GM21786 (cell line): ENCODE results near the gene PRKCG.
"Not testable (repeated sequence)": the region's sequence is repeated elsewhere in the genome, so short reads cannot be mapped to it uniquely, and the experiment has no call there.

Experiments used
- ATAC-seq: cut with Tn5 transposase; IDR thresholded peaks from one replicate; pipeline ENCODE4 v1.9.1; 2021; ENCODE audit not compliant: unreplicated experiment

PRKCG gene

GRCh38 chr19:53942001-53942786 lies 60.2 kb downstream of the PRKCG start:
- no peak for ATAC-seq

DNA sequence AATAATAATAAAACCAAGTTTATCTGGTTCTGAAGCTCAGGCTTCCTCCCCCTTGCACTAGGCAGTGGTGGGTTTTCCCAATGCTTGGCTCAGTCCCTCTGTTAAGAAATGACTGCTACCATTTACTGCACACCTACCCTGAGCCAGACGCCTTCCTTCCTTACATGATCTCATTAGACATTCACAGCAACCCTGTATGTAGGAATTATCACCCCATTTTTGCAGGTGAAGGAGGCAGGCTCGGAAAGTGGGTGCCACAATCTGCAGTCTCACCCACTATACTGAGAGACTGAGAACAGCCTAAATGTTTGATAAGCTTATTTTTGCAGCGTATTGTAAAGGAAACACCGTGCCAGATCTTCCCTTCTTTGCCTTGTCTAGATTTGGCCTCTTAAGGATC lies 62.4 kb downstream of the PRKCG start:
- no peak for ATAC-seq

GRCh38 chr19:53944933-53945332 lies 62.9 kb downstream of the PRKCG start:
- ATAC-seq = no peak

GRCh38 chr19:53945441-53945840 lies 63.4 kb downstream of the PRKCG start:
- ATAC-seq = no peak

- ATAC-seq = no peak
Measured at GRCh38 chr19:53945998-53946397, 64.0 kb downstream of the PRKCG start.

GRCh38 chr19:53947624-53948023 lies 65.6 kb downstream of the PRKCG start:
- no peak for ATAC-seq

- not testable (repeated sequence) for ATAC-seq
Measured at GRCh38 chr19:53948611-53949010, 66.6 kb downstream of the PRKCG start.

DNA sequence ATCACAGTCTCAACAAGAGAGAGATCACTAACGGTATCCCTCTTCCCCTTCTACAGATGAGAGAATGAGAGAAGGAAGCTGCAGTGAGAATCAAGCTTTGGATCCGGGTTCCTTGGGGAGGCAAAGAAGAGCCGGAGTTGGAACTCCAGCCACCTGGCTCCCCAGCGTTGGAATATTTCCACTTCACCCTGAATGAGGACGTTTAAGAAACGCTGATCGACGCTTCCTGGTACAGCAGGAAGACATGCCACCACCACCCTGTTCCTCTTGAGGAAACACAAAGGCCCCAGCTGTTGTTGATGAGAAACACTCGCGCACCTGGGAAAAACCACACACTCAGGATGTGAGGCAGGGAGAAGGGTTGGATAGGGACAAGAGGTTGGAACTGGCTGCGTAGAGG lies 69.4 kb downstream of the PRKCG start:
- ATAC-seq = no peak

DNA sequence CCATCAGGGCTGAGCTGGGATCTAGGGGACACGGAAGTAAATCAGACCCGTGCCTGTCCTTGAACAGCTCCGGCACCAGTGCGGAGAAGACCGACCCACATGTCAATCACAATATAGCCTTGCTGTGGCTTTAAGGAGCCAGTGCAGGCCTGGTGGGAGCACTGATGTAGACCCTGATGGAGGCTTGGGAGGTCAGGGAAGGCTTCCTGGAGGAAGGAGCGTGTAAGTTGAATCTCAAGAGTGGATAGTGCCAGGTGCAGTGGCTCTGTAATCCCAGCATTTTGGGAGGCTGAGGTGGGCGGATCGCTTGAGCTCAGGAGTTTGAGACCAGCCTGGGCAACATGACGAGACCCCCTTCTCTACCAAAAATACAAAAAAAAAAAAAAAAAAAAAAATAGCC lies 70.0 kb downstream of the PRKCG start:
- ATAC-seq = no peak

DNA sequence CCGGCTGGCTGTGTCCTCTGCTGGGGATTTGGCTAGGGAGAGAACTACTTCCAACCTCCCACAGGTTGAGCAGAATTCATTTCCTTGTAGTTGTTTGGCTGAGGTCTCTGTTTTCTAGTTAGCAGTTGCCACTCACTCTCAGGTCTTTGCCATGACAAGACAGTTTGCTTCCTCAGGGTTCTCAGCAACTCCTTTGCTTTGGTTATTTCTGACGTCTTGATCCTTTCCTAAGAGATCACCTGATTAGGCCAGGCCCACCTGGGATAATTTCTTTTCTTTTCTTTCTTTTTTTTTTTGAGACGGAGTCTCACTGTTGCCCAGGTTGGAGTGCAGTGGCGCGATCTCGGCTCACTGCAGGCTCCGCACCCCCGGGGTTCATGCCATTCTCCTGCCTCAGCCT lies 71.4 kb downstream of the PRKCG start:
- no peak for ATAC-seq
